HepG2 (cell line): ENCODE data around the gene NKD1. TPM values are rescaled to one million over a fixed set of nuclear protein-coding genes. Genes with fewer than 3 reads are reported as not detected.

Source experiments
- ATAC-seq: fragments of 200-7000 bp; cut with Tn5 transposase; 3 replicates; pipeline ENCODE4 v1.9.1; 2020; ENCODE audit warnings: mild to moderate bottlenecking, moderate library complexity
- BruUV-seq: library from RNA; stranded (reverse); fragments of 400-500 nt; replicated peaks from 2 replicates; lab custom pipeline; 2021; lab: Mats Ljungman, UMichigan
- CTCF ChIA-PET: fragments of 300-600 bp; formaldehyde crosslinking; extraction: SDS; loops from one replicate; lab custom pipeline; 2021; ENCODE audit warnings: low total read pairs, inconsistent platforms, low intra/inter-chr PET ratio; lab: Yijun Ruan, JAX
- POLR2A ChIA-PET: fragments of 350-600 bp; sonication (Branson Sonifier 250); formaldehyde crosslinking; loops from one replicate; lab custom pipeline; 2020; ENCODE audit warnings: antibody characterized with exemption, inconsistent platforms; lab: Yijun Ruan, JAX
- DNase-seq: peaks from one replicate; pipeline ENCODE4 v3.0.0-alpha.2; 2015; ENCODE audit warnings: low spot score
- FAIRE-seq: peaks from 3 replicates; lab custom pipeline; 2011; peaks lifted over from hg19 to GRCh38; lab: Jason Lieb, UNC
- H2AFZ ChIP-seq: one replicate; pipeline ENCODE4 v1.6.1; 2011; ENCODE audit warnings: low read length, inconsistent platforms
- H3K27ac ChIP-seq: fragments of 300-600 bp; 3 replicates; pipeline ENCODE4 v1.8.0; 2011; ENCODE audit warnings: mixed run types, mild to moderate bottlenecking, mixed read lengths, low read length, inconsistent platforms; ENCODE audit not compliant: insufficient read depth; ENCODE audit errors: extremely low read length
- H3K27me3 ChIP-seq, 2 experiments: fragments of 200-600 bp in 1 of 2; 2 replicates in 1 of 2; 3 replicates in 1 of 2; pipeline versions ENCODE4 v1.6.0 to v1.8.0; 2011; ENCODE audit warnings: low read length in 2 of 2, mild to moderate bottlenecking in 2 of 2, moderate library complexity in 2 of 2, inconsistent platforms in 1 of 2; ENCODE audit not compliant: insufficient read depth in 2 of 2, control insufficient read depth in 1 of 2
- H3K36me3 ChIP-seq, 2 experiments: fragments of 200-600 bp in 1 of 2; replicated peaks in 1 of 2; 2 replicates in 1 of 2; 3 replicates in 1 of 2; pipeline versions ENCODE4 v1.5.1 to v1.8.0; 2011; ENCODE audit warnings: low read length in 2 of 2, inconsistent platforms in 1 of 2; ENCODE audit not compliant: insufficient read depth in 2 of 2, control insufficient read depth in 1 of 2
- H3K4me1 ChIP-seq: 2 replicates; pipeline ENCODE4 v1.5.1; 2012; ENCODE audit warnings: low read length, inconsistent platforms; ENCODE audit not compliant: insufficient read depth
- H3K4me2 ChIP-seq: 2 replicates; pipeline ENCODE4 v1.6.0; 2011; ENCODE audit warnings: low read depth, low read length, inconsistent platforms
- H3K4me3 ChIP-seq, 3 experiments: fragments of 200-600 bp in 1 of 3; sonication (generic), shearing (Covaris generic) in 1 of 3; replicated peaks in 1 of 3; 2 replicates each; pipeline ENCODE4 v1.5.1; 2011 to 2016; ENCODE audit warnings: low read length in 3 of 3, inconsistent platforms in 2 of 3, low read depth in 2 of 3, mild to moderate bottlenecking in 2 of 3, control low read depth in 1 of 3, mixed read lengths in 1 of 3; ENCODE audit not compliant: insufficient read depth in 1 of 3
- H3K79me2 ChIP-seq: one replicate; pipeline ENCODE4 v1.6.1; 2011; ENCODE audit warnings: low read length, inconsistent platforms; ENCODE audit not compliant: insufficient read depth
- H3K9ac ChIP-seq: 2 replicates; pipeline ENCODE4 v1.6.0; 2011; ENCODE audit warnings: mild to moderate bottlenecking, low read depth, low read length, inconsistent platforms; ENCODE audit not compliant: insufficient read depth
- H3K9me3 ChIP-seq: 2 replicates; pipeline ENCODE4 v1.5.1; 2012; ENCODE audit warnings: mild to moderate bottlenecking, low read length
- H4K20me1 ChIP-seq: 2 replicates; pipeline ENCODE4 v1.6.0; 2011; ENCODE audit warnings: inconsistent platforms, mild to moderate bottlenecking, low read length, moderate library complexity; ENCODE audit not compliant: insufficient read depth
- AGO2 ChIP-seq: fragments of 200-400 bp; formaldehyde crosslinking; optimal IDR thresholded peaks from 2 replicates; pipeline ENCODE3; 2017; ENCODE audit warnings: mild to moderate bottlenecking, low read depth, low read length, moderate library complexity
- CBX5 ChIP-seq: sonication (generic); formaldehyde crosslinking; IDR thresholded peaks from 2 replicates; pipeline ENCODE4 v1.4.0; 2020; ENCODE audit warnings: missing genetic modification reagents, borderline replicate concordance
- EEA1 ChIP-seq: sonication (generic); formaldehyde crosslinking; IDR thresholded peaks from 2 replicates; pipeline ENCODE4 v1.5.1; 2020; ENCODE audit warnings: mild to moderate bottlenecking, missing genetic modification reagents, borderline replicate concordance
- GTF2F1 ChIP-seq: fragments of 150-350 bp; IDR thresholded peaks from 2 replicates; pipeline ENCODE4 v1.6.1; 2014; ENCODE audit warnings: low read length
- IKZF1 ChIP-seq: fragments of 450-650 bp; IDR thresholded peaks from 2 replicates; pipeline ENCODE4 v1.7.1; 2016
- MYNN ChIP-seq: sonication (generic); formaldehyde crosslinking; IDR thresholded peaks from 2 replicates; pipeline ENCODE4 v1.4.0; 2020; ENCODE audit warnings: mild to moderate bottlenecking, low read depth, missing genetic modification reagents
- NFIC ChIP-seq: IDR thresholded peaks from 2 replicates; pipeline ENCODE4 v1.6.1; 2012; ENCODE audit warnings: mild to moderate bottlenecking, low read length, inconsistent platforms
- POLR2G ChIP-seq: fragments of 200-400 bp; formaldehyde crosslinking; IDR thresholded peaks from 2 replicates; pipeline ENCODE4 v1.6.1; 2018; ENCODE audit warnings: mild to moderate bottlenecking, low read depth, low read length, moderate library complexity
- RBFOX2 ChIP-seq: fragments of 200-400 bp; formaldehyde crosslinking; IDR thresholded peaks from 2 replicates; pipeline ENCODE4 v1.6.1; 2017; ENCODE audit warnings: low read depth, mild to moderate bottlenecking, low read length
- SMAD1 ChIP-seq: sonication (generic); formaldehyde crosslinking; IDR thresholded peaks from 2 replicates; pipeline ENCODE4 v1.4.0; 2020; ENCODE audit warnings: missing genetic modification reagents, low read depth, mild to moderate bottlenecking, borderline replicate concordance
- SOX6 ChIP-seq, 2 experiments: fragments of 450-650 bp in 1 of 2; sonication (generic) in 1 of 2; formaldehyde crosslinking in 1 of 2; IDR thresholded peaks; 2 replicates each; pipeline versions ENCODE4 v1.4.0 to v1.6.1; 2017 to 2020; ENCODE audit warnings: antibody characterized with exemption in 1 of 2, mild to moderate bottlenecking in 1 of 2, missing genetic modification reagents in 1 of 2
- ZNF263 ChIP-seq: sonication (generic); formaldehyde crosslinking; IDR thresholded peaks from 2 replicates; pipeline ENCODE4 v1.4.0; 2020; ENCODE audit warnings: missing genetic modification reagents
- ZNF747 ChIP-seq: sonication (generic); formaldehyde crosslinking; IDR thresholded peaks from 2 replicates; pipeline ENCODE4 v1.8.1; 2023; ENCODE audit warnings: missing genetic modification reagents, mild to moderate bottlenecking, borderline replicate concordance
- WGBS: methylation state at CpG from one replicate; pipeline ENCODE4 v1.1.6; 2017; ENCODE audit warnings: low lambda C conversion rate; 5-methylcytosine and 5-hydroxymethylcytosine counted together
- in situ Hi-C: cut with HindIII; loops from 2 replicates; pipeline ENCODE4 v1.10.0; 2017; ENCODE audit warnings: low pct_unique_long_range_greater_than_20kb; ENCODE audit not compliant: extremely low pct_ligation_motif_present
- intact Hi-C: fragments of 100-400 bp; cut with micrococcal nuclease; formaldehyde crosslinking; loops from one replicate; pipeline ENCODE4 v1.10.0; 2022; ENCODE audit not compliant: unreplicated experiment
- polyA plus RNA-seq, 8 experiments: library from polyadenylated mRNA; depleted of rRNA in 3 of 8; stranded (reverse) in 7 of 8; unstranded in 1 of 8; fragments of >200 nt; fragmentation: Illumina TruSeq in 4 of 8; extraction: Trizol in 4 of 8; gene quantifications; 2 replicates each; pipeline versions ENCODE4 v1.2.1 to v1.2.3, GENCODE V29; 2011 to 2016; ENCODE audit warnings: low read depth in 4 of 8, missing spikeins in 1 of 8, mixed read lengths in 1 of 8; ENCODE audit not compliant: insufficient read depth in 1 of 8
- total RNA-seq, 5 experiments: library from RNA; depleted of rRNA; stranded (reverse); fragments of >200 nt; fragmentation: Illumina TruSeq; extraction: Trizol; gene quantifications; 2 replicates each; pipeline ENCODE4 v1.2.3, GENCODE V29; 2016; ENCODE audit warnings: low read depth in 1 of 5
- TF ChIP-seq, protein P1 (sequence below): sonication (generic); formaldehyde crosslinking; IDR thresholded peaks from 2 replicates; pipeline ENCODE4 v1.4.0; 2020; ENCODE audit warnings: missing genetic modification reagents
- TF ChIP-seq, protein P2 (sequence below): sonication (generic); formaldehyde crosslinking; IDR thresholded peaks from 2 replicates; pipeline ENCODE4 v1.4.0; 2020; ENCODE audit warnings: missing genetic modification reagents
- TF ChIP-seq, protein P3 (sequence below): sonication (generic); formaldehyde crosslinking; IDR thresholded peaks from 2 replicates; pipeline ENCODE4 v1.5.1; 2020; ENCODE audit warnings: mild to moderate bottlenecking, missing genetic modification reagents, moderate library complexity
- TF ChIP-seq, protein P4 (sequence below): sonication (generic); formaldehyde crosslinking; IDR thresholded peaks from 2 replicates; pipeline ENCODE4 v1.8.0; 2022; ENCODE audit warnings: mild to moderate bottlenecking, missing genetic modification reagents

Gene NKD1
- total and polyA plus RNA-seq, 2 of the 13 experiments (the other 11 are each of a cell fraction or from before 2014, with no cell fraction given), result 70.4 to 121 TPM

DNA sequence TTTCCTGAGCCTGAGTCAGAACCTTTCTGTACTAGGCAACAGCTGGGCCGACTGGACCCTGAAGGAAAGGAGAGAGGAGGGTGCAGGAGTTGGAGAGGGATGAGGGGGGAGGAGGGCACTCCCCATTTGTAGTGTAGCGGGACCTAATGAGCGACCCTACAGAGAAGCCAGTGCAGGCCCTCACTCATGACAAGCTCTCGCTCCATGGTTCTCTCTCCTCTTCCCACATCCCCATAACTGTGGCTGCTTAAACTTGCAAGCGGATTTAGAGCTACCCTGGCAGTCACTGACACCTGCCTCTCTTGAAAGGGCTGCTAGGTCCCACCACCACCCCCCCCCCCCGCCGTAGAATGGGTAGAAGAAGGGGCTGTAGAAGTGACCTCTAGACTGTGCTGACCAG is 14.5 kb downstream of the NKD1 start:
- in situ Hi-C loops, result no loop called here
- no peak overlapping the region for H3K4me3 ChIP-seq
- H4K20me1 ChIP-seq, result peaks cover 99% of the 10 kb centered on the region
- ChIA-PET CTCF (no interaction called here), POLR2A (interaction anchor here (0.7 to 4.7 kb wide), 4 partner anchors 12 to 109 kb away, joined by 3 to 31 read pairs (median 4); no protein-coding TSS in a partner anchor)
- intact Hi-C loops, result no loop called here
- no TSS peak for BruUV-seq
- peaks cover 96% of the 10 kb centered on the region for H3K79me2 ChIP-seq
- H3K9me3 ChIP-seq, result no peaks in the 10 kb centered on the region
- no peak overlapping the region for H3K9ac ChIP-seq
- DNase-seq, result no peak
- H3K27me3 ChIP-seq, result no peaks in the 10 kb centered on the region
- 99% methylated on average over 7 of the region's 7 CpGs for WGBS
- 0 out of 3 replicates have a peak, but pooled peaks have one; percentile 1 for ATAC-seq
- H3K36me3 ChIP-seq, result peaks cover 73 to 94% of the 10 kb centered on the region in 2 experiments
- peaks cover 91% of the 10 kb centered on the region for H3K4me1 ChIP-seq
- H3K27ac ChIP-seq, result no peak overlapping the region
- FAIRE-seq, result no peak
- no peak overlapping the region for H3K4me2 ChIP-seq
- H2AFZ ChIP-seq, result no peak overlapping the region
- TF ChIP-seq NFIC (no peak), EEA1 (CRISPR knock-in tag) (no peak), MYNN (no peak), SMAD1 (CRISPR knock-in tag) (no peak), AGO2 (peak; percentile 67), GTF2F1 (no peak), ZNF747 (CRISPR knock-in tag) (no peak), IKZF1 (no peak), SOX6 (IDR thresholded peaks at IDR 0.05) (no peak), SOX6 (CRISPR knock-in tag; IDR thresholded peaks at IDR 0.05) (no peak), POLR2G (peak; percentile 20; the same call in 1 of the 2 replicates), RBFOX2 (peak; percentile 72), ZNF263 (CRISPR knock-in tag) (no peak), CBX5 (CRISPR knock-in tag) (no peak)
- TF ChIP-seq, protein P1, sequence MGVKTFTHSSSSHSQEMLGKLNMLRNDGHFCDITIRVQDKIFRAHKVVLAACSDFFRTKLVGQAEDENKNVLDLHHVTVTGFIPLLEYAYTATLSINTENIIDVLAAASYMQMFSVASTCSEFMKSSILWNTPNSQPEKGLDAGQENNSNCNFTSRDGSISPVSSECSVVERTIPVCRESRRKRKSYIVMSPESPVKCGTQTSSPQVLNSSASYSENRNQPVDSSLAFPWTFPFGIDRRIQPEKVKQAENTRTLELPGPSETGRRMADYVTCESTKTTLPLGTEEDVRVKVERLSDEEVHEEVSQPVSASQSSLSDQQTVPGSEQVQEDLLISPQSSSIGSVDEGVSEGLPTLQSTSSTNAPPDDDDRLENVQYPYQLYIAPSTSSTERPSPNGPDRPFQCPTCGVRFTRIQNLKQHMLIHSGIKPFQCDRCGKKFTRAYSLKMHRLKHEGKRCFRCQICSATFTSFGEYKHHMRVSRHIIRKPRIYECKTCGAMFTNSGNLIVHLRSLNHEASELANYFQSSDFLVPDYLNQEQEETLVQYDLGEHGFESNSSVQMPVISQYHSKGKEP (CRISPR knock-in tag), result no peak
- TF ChIP-seq, protein P2, sequence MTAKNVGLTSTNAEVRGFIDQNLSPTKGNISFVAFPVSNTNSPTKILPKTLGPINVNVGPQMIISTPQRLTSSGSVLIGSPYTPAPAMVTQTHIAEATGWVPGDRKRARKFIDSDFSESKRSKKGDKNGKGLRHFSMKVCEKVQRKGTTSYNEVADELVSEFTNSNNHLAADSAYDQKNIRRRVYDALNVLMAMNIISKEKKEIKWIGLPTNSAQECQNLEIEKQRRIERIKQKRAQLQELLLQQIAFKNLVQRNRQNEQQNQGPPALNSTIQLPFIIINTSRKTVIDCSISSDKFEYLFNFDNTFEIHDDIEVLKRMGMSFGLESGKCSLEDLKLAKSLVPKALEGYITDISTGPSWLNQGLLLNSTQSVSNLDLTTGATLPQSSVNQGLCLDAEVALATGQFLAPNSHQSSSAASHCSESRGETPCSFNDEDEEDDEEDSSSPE, result no peak
- TF ChIP-seq, protein P3, sequence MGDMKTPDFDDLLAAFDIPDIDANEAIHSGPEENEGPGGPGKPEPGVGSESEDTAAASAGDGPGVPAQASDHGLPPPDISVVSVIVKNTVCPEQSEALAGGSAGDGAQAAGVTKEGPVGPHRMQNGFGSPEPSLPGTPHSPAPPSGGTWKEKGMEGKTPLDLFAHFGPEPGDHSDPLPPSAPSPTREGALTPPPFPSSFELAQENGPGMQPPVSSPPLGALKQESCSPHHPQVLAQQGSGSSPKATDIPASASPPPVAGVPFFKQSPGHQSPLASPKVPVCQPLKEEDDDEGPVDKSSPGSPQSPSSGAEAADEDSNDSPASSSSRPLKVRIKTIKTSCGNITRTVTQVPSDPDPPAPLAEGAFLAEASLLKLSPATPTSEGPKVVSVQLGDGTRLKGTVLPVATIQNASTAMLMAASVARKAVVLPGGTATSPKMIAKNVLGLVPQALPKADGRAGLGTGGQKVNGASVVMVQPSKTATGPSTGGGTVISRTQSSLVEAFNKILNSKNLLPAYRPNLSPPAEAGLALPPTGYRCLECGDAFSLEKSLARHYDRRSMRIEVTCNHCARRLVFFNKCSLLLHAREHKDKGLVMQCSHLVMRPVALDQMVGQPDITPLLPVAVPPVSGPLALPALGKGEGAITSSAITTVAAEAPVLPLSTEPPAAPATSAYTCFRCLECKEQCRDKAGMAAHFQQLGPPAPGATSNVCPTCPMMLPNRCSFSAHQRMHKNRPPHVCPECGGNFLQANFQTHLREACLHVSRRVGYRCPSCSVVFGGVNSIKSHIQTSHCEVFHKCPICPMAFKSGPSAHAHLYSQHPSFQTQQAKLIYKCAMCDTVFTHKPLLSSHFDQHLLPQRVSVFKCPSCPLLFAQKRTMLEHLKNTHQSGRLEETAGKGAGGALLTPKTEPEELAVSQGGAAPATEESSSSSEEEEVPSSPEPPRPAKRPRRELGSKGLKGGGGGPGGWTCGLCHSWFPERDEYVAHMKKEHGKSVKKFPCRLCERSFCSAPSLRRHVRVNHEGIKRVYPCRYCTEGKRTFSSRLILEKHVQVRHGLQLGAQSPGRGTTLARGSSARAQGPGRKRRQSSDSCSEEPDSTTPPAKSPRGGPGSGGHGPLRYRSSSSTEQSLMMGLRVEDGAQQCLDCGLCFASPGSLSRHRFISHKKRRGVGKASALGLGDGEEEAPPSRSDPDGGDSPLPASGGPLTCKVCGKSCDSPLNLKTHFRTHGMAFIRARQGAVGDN, result no peak
- TF ChIP-seq, protein P4, sequence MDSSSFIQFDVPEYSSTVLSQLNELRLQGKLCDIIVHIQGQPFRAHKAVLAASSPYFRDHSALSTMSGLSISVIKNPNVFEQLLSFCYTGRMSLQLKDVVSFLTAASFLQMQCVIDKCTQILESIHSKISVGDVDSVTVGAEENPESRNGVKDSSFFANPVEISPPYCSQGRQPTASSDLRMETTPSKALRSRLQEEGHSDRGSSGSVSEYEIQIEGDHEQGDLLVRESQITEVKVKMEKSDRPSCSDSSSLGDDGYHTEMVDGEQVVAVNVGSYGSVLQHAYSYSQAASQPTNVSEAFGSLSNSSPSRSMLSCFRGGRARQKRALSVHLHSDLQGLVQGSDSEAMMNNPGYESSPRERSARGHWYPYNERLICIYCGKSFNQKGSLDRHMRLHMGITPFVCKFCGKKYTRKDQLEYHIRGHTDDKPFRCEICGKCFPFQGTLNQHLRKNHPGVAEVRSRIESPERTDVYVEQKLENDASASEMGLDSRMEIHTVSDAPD (CRISPR knock-in tag), result no peak
